Neural crest cell (in vitro differentiated cells): Measurements from ENCODE around the gene SLC38A1. TPM values are rescaled to one million over a fixed set of nuclear protein-coding genes. Genes with fewer than 3 reads are reported as not detected.

Source experiments
- DNase-seq: peaks from one replicate; pipeline ENCODE4 v3.0.0; 2021; ENCODE audit warnings: low read depth, mixed read lengths, low spot score
- H3K27ac Mint-ChIP-seq: one replicate; pipeline ENCODE4 v1.8.0; 2021; ENCODE audit warnings: mild to moderate bottlenecking, mixed read lengths; ENCODE audit not compliant: unreplicated experiment
- H3K27me3 Mint-ChIP-seq: 2 replicates; pipeline ENCODE4 v1.8.0; 2021; ENCODE audit warnings: low read depth, mild to moderate bottlenecking, mixed read lengths
- H3K36me3 Mint-ChIP-seq: 2 replicates; pipeline ENCODE4 v1.8.0; 2021; ENCODE audit warnings: low read depth, mild to moderate bottlenecking, mixed read lengths
- H3K4me1 Mint-ChIP-seq: 2 replicates; pipeline ENCODE4 v1.8.0; 2021; ENCODE audit warnings: mixed read lengths
- H3K4me3 Mint-ChIP-seq: one replicate; pipeline ENCODE4 v1.8.0; 2021; ENCODE audit warnings: mild to moderate bottlenecking, mixed read lengths
- H3K9me3 Mint-ChIP-seq: 2 replicates; pipeline ENCODE4 v1.8.0; 2021; ENCODE audit warnings: mixed read lengths
- total RNA-seq: library from RNA; stranded (reverse); gene quantifications from 2 replicates; pipeline ENCODE4 v1.2.1, GENCODE V29; 2021
- TF ChIP-seq, protein P1 (sequence below): fragments of 200-600 bp; sonication (generic); conservative IDR thresholded peaks from 2 replicates; pipeline ENCODE4 v1.5.0; 2021; ENCODE audit warnings: antibody characterized with exemption, mild to moderate bottlenecking

SLC38A1 gene
- total RNA-seq, 1 donor from 2014 or later = 129 TPM

- Mint-ChIP-seq H3K27ac (no peak overlapping the region), H3K36me3 (peaks cover 29% of the 10 kb centered on the region), H3K4me1 (peaks cover 7% of the 10 kb centered on the region), H3K4me3 (no peak overlapping the region), H3K27me3 (no peaks in the 10 kb centered on the region), H3K9me3 (no peaks in the 10 kb centered on the region)
- DNase-seq = no peak
- TF ChIP-seq, protein P1, sequence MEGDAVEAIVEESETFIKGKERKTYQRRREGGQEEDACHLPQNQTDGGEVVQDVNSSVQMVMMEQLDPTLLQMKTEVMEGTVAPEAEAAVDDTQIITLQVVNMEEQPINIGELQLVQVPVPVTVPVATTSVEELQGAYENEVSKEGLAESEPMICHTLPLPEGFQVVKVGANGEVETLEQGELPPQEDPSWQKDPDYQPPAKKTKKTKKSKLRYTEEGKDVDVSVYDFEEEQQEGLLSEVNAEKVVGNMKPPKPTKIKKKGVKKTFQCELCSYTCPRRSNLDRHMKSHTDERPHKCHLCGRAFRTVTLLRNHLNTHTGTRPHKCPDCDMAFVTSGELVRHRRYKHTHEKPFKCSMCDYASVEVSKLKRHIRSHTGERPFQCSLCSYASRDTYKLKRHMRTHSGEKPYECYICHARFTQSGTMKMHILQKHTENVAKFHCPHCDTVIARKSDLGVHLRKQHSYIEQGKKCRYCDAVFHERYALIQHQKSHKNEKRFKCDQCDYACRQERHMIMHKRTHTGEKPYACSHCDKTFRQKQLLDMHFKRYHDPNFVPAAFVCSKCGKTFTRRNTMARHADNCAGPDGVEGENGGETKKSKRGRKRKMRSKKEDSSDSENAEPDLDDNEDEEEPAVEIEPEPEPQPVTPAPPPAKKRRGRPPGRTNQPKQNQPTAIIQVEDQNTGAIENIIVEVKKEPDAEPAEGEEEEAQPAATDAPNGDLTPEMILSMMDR = no peak
Measured at GRCh38 chr12:46217541-46218321, 51.1 kb downstream of the SLC38A1 start.

DNA sequence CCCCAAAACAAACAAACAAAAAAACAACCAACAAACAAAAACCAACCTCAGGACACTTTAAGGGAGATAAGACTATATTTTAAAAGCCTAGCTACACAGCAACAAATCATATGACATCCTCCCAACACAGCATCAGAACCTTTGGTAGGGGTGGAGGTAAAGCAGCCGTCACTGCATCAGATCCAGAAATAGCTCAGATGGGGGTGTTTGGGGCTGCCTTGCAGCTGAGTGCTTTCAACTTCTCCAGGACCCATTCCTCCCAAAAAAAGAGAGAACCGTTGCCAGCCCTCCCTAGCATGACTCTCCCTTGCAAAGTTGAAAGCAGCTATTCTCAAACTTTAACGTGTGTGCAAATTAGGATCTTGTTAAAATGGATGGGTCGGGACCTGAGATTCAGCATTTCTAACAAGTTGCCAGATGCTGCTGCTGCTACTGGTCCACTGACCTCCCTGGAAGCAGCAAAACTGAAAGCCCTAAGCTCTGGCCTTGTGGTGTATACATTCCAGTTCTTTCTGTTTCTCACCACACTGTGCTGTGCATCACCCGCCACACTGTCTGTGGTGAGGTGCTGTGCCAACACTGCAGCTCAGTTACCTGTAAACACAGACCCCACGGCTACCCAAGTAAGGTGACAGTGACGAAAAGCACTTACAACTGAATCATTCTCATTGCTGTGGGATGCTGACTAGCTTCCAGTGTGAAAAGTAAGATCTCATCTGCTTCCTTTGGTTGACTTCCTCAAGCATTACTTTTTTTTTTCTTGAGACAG, 54.0 kb downstream of the SLC38A1 start:
- Mint-ChIP-seq H3K9me3 (no peaks in the 10 kb centered on the region), H3K27ac (no peak overlapping the region), H3K36me3 (peaks cover 37% of the 10 kb centered on the region), H3K4me3 (no peak overlapping the region), H3K27me3 (no peaks in the 10 kb centered on the region), H3K4me1 (peaks cover 10% of the 10 kb centered on the region)
- TF ChIP-seq, protein P1 = no peak
- no peak for DNase-seq

GRCh38 chr12:46212108-46212982, 56.5 kb downstream of the SLC38A1 start:
- H3K4me1 Mint-ChIP-seq = peaks cover 21% of the 10 kb centered on the region
- H3K27me3 Mint-ChIP-seq = no peaks in the 10 kb centered on the region
- no peak for DNase-seq
- H3K4me3 Mint-ChIP-seq = no peak overlapping the region
- no peaks in the 10 kb centered on the region for H3K9me3 Mint-ChIP-seq
- peaks cover 33% of the 10 kb centered on the region for H3K36me3 Mint-ChIP-seq
- TF ChIP-seq, protein P1 = no peak
- H3K27ac Mint-ChIP-seq = no peak overlapping the region

DNA sequence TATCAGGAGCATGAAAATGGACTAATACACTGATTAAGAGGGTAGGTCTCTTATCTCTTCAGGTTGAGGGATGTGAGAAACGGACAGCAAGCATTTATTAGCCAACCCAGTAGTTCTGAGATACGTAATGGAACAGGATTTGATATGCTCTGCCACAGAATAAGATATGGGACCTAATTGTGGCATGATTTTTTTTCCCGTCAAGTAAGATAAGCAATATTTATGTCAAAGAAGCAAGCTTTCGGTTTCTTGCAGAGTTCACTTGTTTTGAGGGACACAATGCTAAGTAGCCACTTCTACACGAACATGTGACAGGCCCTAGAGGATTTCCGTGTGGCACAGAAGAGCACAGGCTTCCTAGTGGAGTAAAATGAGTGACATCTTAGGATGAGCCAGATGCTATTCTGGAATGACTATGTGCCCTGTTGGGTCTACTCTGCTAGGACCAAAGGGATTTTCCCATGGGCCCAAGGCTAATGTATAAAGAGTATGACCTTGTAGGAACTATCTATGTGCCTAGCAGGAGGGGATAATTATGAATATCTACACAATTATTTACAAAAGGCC, 57.9 kb downstream of the SLC38A1 start:
- peaks cover 33% of the 10 kb centered on the region for H3K36me3 Mint-ChIP-seq
- H3K4me1 Mint-ChIP-seq = peaks cover 21% of the 10 kb centered on the region
- no peak overlapping the region for H3K27ac Mint-ChIP-seq
- no peaks in the 10 kb centered on the region for H3K27me3 Mint-ChIP-seq
- no peaks in the 10 kb centered on the region for H3K9me3 Mint-ChIP-seq
- no peak for DNase-seq
- TF ChIP-seq, protein P1 = no peak
- no peak overlapping the region for H3K4me3 Mint-ChIP-seq
